ENCODE data around the gene TRIM45.

TRIM45 gene

DNA sequence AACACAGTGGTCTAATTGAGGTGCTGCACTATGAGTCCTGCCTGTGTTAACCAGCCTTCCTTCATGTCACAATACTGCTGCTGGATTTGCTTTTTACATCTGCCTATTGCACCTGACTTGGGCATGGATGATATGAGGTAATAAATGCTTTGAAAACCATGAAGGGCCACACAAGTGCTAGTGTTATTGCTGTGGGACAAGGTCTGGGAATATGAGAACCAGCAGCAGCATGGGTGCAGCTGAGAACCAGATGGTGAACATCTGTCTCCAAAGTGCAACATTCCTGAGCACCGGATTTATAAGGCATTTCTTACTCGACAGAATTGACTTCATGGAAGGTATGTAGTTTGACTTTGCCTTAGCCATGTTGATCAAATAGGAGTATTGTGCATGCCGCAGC lies 16.6 kb downstream of the TRIM45 start:
- TF ChIP-seq CREB1 (IDR thresholded peaks at IDR 0.05; ENCODE audit: low read depth) = no peak
- no peak for TF ChIP-seq NFIC (IDR thresholded peaks at IDR 0.05)
- no peak for TF ChIP-seq ZBTB7A (IDR thresholded peaks at IDR 0.05; ENCODE audit: low read depth)
- no peak for TF ChIP-seq EP300 (IDR thresholded peaks at IDR 0.05; ENCODE audit: borderline replicate concordance)
- no peak for TF ChIP-seq RAD21 (IDR thresholded peaks at IDR 0.05; ENCODE audit: low read depth)
- TF ChIP-seq, protein P1, sequence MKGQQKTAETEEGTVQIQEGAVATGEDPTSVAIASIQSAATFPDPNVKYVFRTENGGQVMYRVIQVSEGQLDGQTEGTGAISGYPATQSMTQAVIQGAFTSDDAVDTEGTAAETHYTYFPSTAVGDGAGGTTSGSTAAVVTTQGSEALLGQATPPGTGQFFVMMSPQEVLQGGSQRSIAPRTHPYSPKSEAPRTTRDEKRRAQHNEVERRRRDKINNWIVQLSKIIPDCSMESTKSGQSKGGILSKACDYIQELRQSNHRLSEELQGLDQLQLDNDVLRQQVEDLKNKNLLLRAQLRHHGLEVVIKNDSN (IDR thresholded peaks at IDR 0.05) = no peak
- TF ChIP-seq, protein P2, sequence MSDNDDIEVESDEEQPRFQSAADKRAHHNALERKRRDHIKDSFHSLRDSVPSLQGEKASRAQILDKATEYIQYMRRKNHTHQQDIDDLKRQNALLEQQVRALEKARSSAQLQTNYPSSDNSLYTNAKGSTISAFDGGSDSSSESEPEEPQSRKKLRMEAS (IDR thresholded peaks at IDR 0.05) = no peak
- TF ChIP-seq FOXM1 (IDR thresholded peaks at IDR 0.05; ENCODE audit: borderline replicate concordance, low read depth) = no peak
- no peak for TF ChIP-seq TAF1 (IDR thresholded peaks at IDR 0.05; ENCODE audit: low read depth)
- TF ChIP-seq TEAD4 (IDR thresholded peaks at IDR 0.05) = no peak
- no peak for TF ChIP-seq YY1 (IDR thresholded peaks at IDR 0.05; ENCODE audit: low read depth)
- TF ChIP-seq TCF12 (IDR thresholded peaks at IDR 0.05; ENCODE audit: low read depth) = no peak
- no peak for TF ChIP-seq EGR1 (IDR thresholded peaks at IDR 0.05)
- TF ChIP-seq CEBPB (IDR thresholded peaks at IDR 0.05) = no peak
- TF ChIP-seq, protein P3, sequence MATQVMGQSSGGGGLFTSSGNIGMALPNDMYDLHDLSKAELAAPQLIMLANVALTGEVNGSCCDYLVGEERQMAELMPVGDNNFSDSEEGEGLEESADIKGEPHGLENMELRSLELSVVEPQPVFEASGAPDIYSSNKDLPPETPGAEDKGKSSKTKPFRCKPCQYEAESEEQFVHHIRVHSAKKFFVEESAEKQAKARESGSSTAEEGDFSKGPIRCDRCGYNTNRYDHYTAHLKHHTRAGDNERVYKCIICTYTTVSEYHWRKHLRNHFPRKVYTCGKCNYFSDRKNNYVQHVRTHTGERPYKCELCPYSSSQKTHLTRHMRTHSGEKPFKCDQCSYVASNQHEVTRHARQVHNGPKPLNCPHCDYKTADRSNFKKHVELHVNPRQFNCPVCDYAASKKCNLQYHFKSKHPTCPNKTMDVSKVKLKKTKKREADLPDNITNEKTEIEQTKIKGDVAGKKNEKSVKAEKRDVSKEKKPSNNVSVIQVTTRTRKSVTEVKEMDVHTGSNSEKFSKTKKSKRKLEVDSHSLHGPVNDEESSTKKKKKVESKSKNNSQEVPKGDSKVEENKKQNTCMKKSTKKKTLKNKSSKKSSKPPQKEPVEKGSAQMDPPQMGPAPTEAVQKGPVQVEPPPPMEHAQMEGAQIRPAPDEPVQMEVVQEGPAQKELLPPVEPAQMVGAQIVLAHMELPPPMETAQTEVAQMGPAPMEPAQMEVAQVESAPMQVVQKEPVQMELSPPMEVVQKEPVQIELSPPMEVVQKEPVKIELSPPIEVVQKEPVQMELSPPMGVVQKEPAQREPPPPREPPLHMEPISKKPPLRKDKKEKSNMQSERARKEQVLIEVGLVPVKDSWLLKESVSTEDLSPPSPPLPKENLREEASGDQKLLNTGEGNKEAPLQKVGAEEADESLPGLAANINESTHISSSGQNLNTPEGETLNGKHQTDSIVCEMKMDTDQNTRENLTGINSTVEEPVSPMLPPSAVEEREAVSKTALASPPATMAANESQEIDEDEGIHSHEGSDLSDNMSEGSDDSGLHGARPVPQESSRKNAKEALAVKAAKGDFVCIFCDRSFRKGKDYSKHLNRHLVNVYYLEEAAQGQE (IDR thresholded peaks at IDR 0.05; ENCODE audit: low read depth) = no peak

DNA sequence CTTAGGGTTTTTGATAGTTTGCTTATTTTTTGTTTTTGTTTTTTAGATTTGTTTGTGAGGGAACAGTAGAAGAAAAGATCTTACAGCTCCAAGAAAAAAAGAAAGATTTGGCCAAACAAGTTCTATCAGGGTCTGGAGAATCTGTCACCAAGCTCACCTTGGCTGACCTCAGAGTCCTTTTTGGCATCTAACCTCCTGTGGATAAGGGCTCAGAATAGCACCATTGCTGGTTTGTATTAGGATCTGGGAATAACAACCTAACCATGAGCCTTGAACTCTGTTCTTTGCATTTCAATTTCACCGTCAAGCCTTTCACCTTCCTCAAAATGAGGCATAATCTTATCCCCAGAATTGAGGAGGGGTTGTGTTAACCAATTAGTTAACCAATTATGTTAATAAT lies 20.2 kb downstream of the TRIM45 start:
- TF ChIP-seq, protein P2 (IDR thresholded peaks at IDR 0.05) = no peak
- no peak for TF ChIP-seq NFIC (IDR thresholded peaks at IDR 0.05)
- no peak for TF ChIP-seq EP300 (IDR thresholded peaks at IDR 0.05; ENCODE audit: borderline replicate concordance)
- TF ChIP-seq TCF12 (IDR thresholded peaks at IDR 0.05; ENCODE audit: low read depth) = no peak
- TF ChIP-seq ZBTB7A (IDR thresholded peaks at IDR 0.05; ENCODE audit: low read depth) = no peak
- TF ChIP-seq, protein P3 (IDR thresholded peaks at IDR 0.05; ENCODE audit: low read depth) = no peak
- no peak for TF ChIP-seq CEBPB (IDR thresholded peaks at IDR 0.05)
- no peak for TF ChIP-seq YY1 (IDR thresholded peaks at IDR 0.05; ENCODE audit: low read depth)

DNA sequence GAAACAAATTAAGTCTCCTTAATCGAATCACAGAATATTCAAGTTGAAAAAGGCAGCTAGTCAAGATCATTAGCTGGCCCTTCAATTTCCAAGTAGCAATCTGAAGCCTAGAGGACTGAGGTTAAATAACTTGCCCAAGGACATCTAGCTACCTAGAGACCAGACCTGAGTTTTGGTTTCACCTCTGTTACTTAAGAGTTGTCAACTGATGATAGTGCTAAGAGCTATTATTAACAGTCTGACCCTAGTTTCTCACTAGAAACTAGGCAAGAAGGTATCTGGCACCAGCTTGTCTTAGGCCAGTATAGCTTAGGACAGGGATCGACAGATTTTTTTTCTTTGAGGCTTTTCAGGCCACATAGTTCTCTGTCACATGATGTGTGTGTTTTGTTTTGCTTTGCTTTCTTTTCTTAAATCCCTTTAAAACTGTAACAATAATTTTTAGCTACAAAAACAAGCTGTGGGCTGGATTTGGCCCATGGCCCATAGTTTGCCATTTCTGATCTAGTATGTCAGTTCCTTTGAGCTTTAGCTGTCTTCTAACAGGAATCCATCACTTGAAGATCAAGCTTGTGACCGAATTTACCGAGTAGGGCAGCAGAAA lies 23.2 kb downstream of the TRIM45 start:
- no peak for TF ChIP-seq RAD21 (IDR thresholded peaks at IDR 0.05; ENCODE audit: low read depth)
- TF ChIP-seq FOXM1 (IDR thresholded peaks at IDR 0.05; ENCODE audit: borderline replicate concordance, low read depth) = no peak
- TF ChIP-seq TAF1 (IDR thresholded peaks at IDR 0.05; ENCODE audit: low read depth) = no peak
- TF ChIP-seq TEAD4 (IDR thresholded peaks at IDR 0.05) = no peak
- TF ChIP-seq YY1 (IDR thresholded peaks at IDR 0.05; ENCODE audit: low read depth) = no peak
- no peak for TF ChIP-seq TCF12 (IDR thresholded peaks at IDR 0.05; ENCODE audit: low read depth)

DNA sequence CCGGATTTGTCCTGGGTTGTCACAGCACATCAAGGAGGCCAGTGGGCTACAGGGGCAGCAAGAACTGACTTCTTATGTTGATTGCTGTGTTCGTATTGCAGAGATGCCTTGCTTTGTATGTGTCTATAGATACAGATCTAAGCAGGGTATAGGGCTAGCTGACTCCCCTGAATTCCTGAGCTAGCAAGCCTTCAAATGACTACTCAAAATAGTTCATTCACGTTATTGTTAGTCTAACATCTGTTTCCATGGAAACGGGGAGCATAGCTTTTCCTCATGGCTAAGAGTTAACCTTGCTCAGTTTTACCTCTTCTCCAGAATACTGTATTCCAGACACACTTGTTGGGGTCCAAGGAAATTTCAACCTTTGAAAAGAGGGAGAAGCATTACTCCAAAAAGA lies 24.1 kb downstream of the TRIM45 start:
- TF ChIP-seq, protein P3 (IDR thresholded peaks at IDR 0.05; ENCODE audit: low read depth) = no peak
- TF ChIP-seq RAD21 (IDR thresholded peaks at IDR 0.05; ENCODE audit: low read depth) (no peak), TEAD4 (IDR thresholded peaks at IDR 0.05) (no peak), EGR1 (IDR thresholded peaks at IDR 0.05) (no peak), TAF1 (IDR thresholded peaks at IDR 0.05; ENCODE audit: low read depth) (no peak), NFIC (IDR thresholded peaks at IDR 0.05) (no peak)
- TF ChIP-seq, protein P2 (IDR thresholded peaks at IDR 0.05) = no peak
- TF ChIP-seq, protein P1 (IDR thresholded peaks at IDR 0.05) = no peak
